Activated CD8-positive, alpha-beta memory T cell treated with anti-CD3 and anti-CD28 coated beads, Interleukin-2, amount 50 U/mL, for 24 hours (primary cell): ENCODE measurements around the gene FRZB.
"Not testable (repeated sequence)": the region's sequence is repeated elsewhere in the genome, so short reads cannot be mapped to it uniquely, and the experiment has no call there.

Experiments used
- DNase-seq: peaks from one replicate; pipeline ENCODE4 v3.0.0-alpha.2; 2020; ENCODE audit errors: extremely low read depth

Gene FRZB

DNA sequence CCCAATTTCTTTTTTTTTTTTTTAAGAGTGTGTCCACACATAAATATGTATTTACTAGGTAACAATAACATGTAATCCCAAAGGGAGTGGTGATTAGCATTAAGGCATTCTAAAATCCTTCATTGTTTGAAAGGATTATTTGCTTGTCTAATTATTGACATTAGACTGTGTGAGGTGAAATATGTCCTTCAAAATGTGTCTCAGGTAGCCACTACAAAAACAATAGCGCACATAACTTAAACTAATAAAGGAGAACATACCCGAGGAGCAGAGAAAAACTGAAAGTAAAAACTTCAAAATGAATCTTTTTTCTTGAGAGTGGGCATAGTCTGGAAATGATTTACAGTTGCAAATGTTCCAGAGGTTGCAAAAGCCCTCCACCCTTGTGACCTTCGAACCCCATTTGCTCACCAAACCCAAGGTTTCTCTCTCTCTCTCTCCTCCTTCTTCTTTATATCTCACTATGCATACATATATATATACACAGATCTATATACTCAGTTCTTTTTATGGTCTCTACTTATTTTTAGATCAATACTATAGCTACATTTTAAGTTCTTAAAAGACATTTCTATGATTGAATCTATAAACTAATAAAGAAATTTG lies 24.4 kb upstream of the FRZB start:
- no peak for DNase-seq

GRCh38 chr2:182890305-182890704 lies 23.9 kb upstream of the FRZB start:
- DNase-seq: no peak

DNA sequence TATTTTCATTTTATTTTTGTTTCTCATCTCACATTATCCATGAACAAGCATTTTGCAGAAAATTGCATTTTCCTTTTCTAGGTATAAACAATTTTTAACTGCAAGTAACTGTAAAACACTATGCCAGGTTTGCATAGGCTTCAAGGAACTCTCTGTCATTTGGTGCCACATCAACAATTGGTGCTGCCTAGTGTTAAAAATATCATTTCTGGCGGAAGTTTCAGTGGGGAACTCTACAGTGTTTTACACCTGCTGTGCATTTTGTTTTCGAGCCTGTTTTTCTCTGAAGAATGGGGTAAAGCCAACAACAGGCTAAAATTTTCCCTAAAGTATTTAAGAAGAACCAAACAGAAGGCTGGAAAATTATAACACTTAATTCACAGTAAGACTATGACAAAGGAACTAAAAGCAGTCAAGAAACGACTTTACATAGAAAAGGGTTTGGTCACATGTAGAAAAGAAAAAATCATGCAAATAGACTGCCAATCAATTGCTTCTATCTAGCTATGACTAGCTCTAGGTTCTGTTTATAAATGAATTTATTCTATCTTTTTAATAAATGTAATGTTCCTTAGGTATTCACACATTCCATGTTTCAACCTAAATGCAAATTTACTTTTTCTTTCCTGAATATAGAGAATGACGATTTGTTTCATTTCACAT lies 21.4 kb upstream of the FRZB start:
- no peak for DNase-seq

DNA sequence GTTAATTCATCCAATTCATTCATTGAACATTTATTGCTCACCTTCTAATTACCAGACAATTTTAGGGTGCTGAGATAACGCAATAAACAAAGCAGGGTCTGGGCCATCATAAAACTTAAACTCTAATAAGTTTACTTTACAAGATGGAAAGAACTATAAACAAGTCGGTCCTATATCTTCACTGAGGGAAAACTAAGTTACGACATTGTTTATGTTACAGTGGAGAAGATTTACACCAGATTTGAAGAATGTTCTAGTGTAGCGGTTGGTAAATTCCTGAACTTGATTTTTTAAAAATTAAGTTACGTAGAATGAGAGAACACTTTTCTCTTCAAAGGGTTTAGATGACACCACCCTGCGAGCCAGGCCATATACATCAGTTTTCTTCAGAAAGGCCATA lies 20.7 kb upstream of the FRZB start:
- no peak for DNase-seq

DNA sequence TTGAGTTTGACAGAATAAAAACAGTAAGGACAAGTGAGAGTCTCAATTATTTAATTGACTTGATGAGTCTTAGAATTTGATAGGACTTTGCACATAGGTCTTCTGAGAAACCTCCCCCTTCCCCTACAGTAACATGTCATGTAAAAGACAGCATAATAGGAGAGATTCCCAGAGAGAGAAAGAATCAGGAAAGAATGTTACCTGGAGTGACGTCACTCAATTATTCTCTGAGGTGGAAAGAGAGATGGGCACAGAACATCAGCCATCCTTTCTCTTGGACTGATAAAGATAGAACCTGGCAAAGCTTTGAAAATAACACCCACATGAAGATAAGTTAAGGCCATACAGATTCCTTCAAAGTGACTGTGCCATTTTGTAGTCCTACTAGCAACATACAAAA lies 19.3 kb upstream of the FRZB start:
- no peak for DNase-seq

DNA sequence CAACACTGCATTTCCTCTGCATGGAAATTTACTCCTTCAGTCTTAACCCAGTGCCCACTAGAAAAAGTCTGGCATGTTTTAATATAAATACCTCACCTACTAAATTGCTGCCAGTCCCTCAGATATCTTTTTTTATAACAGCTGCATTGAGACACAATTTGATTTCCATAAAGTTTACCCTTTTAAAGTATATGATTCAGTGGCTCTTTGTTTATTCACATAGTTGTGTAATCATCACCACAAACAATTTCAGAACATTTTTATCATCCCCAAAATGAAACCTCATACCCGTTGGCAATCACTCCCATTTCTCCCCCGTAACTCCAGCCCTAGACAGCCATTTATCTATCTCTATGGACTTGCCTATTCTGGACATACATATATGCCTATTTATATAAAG lies 17.0 kb upstream of the FRZB start:
- no peak for DNase-seq

DNA sequence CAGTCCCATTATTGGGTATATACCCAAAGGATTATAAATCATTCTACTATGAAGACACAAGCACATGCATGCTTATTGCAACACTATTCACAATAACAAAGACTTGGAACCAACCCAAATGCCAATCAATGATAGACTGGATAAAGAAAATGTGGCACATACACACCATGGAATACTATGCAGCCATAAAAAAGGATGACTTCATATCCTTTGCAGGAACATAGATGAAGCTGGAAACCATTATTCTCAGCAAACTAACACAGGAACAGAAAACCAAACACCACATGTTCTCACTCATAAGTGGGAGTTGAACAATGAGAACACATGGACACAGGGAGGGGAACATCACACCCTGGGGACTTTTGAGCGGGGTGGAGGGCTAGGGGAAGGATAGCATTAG lies 13.7 kb upstream of the FRZB start:
- not testable (repeated sequence) for DNase-seq

GRCh38 chr2:182876653-182877052 lies 10.2 kb upstream of the FRZB start:
- not testable (repeated sequence) for DNase-seq

DNA sequence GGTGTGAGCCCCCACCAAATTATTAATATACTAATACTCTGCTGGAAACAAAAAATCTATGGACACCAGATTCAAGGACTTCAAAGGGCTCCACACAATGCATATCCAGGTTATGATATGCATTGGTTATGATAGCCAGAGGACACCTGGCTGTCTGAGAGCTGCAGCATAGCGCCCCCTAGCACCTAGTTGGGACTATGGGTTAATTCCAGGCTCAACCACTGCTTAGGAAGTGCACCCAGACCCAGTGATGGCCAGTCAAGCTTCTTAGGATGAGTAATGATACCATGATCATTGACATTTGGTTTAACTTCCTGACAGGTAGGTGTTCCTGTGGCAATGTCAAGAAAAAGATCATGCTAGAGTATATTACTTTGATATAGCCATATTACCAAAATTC lies 3.8 kb upstream of the FRZB start:
- DNase-seq: no peak

DNA sequence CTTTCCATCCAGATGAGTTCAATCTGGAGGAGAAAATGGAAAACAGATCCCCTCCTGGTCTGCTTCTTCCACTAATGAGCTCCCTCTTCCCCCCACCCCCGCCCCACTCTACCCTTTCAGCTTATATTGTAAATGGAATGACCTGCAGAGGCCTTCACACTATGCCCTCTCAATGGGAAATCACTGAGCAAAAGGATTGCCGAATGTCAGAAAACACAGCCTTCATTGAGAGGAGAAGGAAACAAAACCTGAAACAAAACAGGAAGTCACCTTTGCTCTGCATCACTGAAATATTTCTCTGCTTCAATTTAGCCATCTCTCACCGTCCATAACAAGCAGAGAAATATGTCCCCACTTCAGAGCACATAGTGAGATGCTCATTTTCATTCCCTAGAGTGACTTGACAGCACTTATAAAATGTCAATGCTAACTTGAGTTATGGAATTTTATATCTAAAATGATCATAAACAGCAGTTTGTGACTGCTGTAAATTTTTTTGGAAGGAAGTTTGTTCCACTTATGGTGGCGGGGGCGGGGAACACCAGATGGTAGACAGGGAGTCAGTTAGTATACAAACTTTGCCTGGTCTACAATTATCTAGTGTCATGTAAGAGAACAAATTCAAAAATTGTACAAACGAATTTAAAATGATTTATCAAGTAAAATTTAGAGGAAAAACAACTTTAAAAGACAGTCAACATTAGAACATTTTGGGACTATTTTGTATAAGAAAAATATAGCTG lies 1.8 kb upstream of the FRZB start:
- no peak for DNase-seq

DNA sequence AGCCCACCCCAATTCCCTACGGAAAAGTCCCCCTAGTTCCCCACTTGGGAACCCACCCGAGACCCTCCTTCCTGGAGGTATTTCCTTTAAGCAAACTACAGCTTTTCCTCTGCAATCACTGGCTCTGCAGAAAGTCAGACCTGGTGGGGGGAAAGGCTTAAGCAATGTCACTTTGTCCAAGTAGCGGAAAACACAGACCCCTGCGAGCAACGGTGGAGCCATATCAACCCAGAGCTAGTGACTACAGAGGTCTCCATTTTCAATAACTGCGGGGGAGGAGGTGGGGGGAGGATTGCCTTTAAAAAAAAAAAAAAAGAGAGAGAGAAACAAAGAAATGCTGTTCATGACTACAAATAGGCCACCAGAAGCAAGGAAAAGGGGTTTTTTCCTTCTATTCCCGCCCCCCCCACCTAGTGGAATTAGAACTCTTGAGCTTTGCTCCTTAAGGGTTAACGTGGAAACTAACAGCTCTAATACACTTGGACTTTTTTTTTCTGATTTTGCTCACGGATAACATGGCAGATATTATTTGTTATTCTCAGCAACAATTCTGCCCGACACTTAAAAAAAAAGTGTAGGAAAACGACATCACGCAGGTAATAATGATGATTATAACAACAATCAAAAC lies 1.1 kb upstream of the FRZB start:
- DNase-seq: no peak

DNA sequence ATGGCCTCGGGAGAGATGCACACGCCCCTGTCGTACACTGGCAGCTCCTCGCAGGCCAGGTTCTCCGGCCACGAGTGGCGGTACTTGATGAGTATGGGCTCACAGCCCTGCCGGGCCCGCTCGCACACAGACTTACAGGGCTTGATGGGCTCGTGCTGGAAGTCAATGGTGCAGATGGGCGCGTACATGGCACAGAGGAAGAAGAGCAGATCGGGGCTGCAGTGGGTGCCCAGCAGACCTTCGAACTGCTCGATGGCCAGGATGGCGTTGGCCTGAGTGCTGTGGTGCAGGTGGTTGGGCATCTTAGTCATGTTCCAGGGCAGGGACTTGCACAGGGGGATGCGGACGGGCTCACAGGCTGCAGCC lies 359 bp downstream of the FRZB start:
- no peak for DNase-seq

GRCh38 chr2:182864949-182865570 lies 1.4 kb downstream of the FRZB start:
- DNase-seq: no peak

GRCh38 chr2:182863642-182864041 lies 2.8 kb downstream of the FRZB start:
- DNase-seq: no peak

DNA sequence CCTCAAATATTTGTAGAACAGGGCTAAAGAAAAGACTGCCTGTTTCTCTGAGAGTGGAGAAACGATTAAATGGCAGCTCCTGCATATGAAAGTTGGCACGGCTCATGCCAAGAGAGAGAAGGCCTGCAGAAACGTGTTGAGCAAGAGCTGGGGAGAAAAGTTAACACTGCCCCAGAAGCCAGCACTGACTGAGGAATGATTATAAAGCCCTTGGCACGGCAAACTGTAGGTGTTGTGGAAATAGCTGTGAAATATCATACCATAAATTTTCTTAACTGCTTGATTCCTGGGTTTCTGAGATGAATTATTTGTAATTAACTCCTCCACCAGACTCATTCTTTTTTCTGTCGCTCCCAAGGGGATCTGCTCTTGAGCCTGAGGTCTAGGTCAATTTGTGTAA lies 4.3 kb downstream of the FRZB start:
- no peak for DNase-seq

GRCh38 chr2:182860858-182861257 lies 5.6 kb downstream of the FRZB start:
- no peak for DNase-seq

DNA sequence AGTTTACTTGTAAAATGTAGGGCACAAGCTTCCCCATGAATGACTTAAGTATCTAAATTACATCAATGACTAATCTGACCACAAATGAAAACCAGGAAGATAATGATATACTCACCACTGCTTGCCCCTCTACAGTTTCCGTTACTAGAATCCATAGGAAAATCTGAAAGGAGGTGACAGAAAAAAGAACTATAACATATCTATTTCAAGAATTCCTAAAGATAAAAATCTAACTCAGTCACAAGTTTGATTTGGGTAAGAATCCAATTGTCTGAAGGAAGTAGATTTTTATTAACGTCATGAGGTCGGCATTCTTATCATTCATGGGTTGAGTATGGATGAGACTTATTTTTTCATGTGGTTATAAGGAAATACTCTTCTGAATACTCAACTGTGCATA lies 7.8 kb downstream of the FRZB start:
- no peak for DNase-seq

- no peak for DNase-seq
Measured at GRCh38 chr2:182855376-182855775, 11.1 kb downstream of the FRZB start.

DNA sequence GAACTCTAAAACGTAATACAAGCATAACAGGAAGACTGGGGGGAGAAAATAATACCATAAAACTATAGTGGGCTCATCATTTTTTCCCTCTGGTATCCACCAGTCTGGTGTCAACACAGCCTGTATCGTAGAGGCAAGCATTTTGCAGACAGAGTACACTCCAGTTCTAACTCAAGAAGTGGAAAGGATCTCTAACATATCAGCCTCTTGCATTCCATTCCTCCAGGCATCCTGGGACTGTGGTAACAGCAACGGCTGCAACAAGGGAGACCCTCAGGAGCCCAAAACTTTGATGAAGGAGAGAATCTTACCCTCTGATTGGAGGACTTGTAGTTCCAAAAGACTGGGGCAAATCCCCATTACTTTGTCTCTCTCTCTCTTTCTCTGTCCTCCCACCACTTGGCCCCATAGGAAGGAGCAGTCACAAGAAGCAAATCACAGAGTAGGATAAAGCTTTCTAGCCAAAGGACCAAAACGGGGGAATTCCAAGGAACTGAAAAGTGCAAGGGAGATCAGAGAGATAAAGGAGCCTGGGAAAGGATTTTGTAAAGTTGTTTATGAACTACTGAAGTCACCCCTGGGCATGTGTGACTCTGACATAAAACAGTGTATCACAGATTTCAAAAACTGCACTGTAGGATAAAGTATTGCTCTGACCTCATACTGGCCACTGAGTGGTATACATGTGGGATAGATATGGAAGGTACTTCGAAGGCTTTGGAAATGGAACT lies 11.9 kb downstream of the FRZB start:
- DNase-seq: no peak

GRCh38 chr2:182852801-182853200 lies 13.6 kb downstream of the FRZB start:
- DNase-seq: no peak

DNA sequence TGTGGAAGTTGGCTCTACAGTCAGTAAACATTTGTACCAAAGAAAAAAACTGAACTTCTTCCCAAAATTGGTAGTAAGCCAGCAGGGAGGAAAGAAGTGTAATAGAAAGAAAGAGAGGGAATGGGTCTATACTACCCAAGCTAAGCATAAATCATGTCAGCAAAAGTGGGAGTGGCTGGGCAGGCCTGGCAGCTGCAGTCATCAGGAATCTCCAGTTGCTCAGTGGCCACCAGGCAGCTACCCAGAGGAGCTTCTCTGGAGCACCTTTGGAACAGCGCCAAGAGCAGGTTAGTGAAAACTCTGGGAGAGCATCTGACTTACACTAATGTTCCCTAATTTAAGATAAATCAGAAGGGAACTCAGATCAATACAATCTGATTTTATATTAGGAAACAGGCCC lies 14.3 kb downstream of the FRZB start:
- DNase-seq: no peak
